KBM-7 (cell line): ENCODE results near the gene USP7.

Experiments
- DNase-seq: peaks from one replicate; pipeline ENCODE4 v3.0.0-alpha.2; 2015
- in situ Hi-C: fragments of 300-500 bp; cut with MboI; formaldehyde crosslinking; loops from 2 replicates; pipeline ENCODE4 v1.14.3; 2020; ENCODE audit warnings: low sequenced_read_pairs, low pct_unique_long_range_greater_than_20kb, mixed read lengths

USP7 gene

DNA sequence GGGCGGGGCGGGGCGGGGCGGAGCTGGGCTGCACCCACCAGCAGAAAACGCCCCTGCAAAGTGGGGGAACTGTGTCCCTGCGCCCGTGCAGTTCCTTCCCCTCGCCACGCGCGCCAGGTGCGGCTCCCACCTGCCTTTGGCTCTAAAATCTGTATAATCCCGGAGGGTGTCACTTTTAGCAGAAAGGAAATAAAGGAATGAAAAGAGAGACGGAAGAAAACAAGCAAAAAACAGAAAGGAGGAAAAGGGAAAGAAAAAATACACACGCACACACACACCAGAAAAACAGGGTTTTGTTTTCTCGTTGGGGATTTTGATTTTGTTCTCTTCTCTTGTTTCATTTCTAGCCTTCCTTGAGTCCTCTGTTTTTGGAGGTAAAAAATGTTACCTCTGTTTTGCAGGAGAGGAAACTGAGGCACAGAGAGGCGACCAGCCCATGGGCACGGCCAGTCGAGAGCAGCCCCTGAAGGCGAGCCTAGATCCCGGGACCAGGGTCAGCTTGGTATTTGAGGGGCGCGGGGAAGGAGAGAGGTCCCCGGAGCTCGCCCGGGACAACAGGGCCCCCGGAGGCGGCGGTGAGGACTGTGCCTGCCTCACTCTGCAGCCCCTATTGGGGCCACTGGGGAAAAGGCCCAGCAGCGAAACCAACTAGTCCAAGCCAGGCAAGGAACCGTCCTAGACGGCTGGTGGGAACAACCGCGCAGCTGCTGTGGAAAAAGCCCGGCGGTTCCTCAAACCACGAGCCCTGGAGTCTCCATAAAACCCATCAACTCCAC, 94.3 kb downstream of the USP7 start:
- in situ Hi-C loops, result no loop called here
- DNase-seq, result peak; percentile 35

DNA sequence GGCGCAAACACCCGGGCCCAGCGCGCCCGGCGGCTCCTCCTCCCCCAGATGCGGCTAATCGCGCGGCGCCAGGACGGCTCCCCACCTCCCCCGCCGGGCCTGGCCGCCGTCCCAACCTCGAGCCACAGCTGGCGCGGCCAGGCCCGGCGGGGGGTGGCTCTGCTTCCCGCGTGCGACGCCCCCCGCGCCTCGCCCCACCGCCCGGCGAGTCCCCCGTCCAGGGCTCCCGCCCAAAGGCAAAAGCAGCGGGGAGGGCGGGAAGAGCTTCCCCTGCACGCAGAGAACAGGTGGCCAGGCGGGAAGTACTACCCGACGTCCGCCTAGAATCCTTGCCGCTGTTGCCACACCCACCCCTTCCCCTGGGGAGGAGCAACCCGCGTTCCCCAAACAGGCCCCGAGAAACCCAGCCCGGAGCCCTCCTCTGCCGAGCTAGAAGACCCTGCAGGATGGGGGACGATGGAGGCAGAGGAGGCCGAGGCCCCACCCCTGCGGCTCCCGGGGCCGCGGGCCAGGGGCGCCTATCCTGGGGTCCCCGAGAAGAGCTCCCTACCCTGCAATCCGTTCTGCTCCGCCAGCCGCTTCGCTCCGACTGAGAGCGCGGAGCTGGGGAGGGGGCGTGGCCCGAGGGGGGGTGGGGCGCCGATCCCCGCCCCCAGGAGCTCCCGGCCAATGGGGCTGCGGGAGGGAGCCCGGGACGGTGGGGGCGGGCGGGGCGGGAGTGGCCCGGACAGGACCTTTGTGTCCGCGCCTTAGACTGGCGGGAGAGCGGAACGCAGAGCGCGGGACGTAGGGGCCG, 95.1 kb downstream of the USP7 start, which contains the start of gene CARHSP1:
Gene CARHSP1, minus strand, starts transcription at position 591 of the 796 bp plus-strand sequence. CDS start 9,678 bp downstream, outside the sequence.
- peak; percentile 94 for DNase-seq
- in situ Hi-C loops, result no loop called here

DNA sequence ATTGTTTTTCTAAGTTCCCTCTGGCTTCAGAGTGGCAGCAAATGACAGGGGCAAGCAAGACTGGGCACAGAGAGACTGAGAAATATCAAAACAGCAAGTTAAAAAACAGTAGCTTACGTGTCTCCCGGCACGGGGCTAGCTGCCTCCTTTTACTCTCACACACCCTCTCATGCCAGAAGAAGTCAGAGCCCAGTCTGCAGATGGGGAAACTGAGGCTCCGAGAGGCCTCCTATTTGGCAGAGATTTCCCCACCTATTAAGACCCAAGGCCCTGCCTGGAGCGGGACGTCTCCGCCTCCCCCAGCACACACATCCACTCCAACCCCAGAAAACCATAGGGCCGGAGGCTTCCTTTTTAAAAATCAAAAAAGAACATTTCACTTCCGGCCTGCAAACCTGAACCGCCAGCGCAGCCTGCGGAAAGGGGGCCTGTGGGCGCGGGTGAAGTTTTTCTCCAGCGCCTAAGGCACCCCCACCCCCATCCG, 95.7 kb downstream of the USP7 start:
- in situ Hi-C loops, result no loop called here
- no peak for DNase-seq

DNA sequence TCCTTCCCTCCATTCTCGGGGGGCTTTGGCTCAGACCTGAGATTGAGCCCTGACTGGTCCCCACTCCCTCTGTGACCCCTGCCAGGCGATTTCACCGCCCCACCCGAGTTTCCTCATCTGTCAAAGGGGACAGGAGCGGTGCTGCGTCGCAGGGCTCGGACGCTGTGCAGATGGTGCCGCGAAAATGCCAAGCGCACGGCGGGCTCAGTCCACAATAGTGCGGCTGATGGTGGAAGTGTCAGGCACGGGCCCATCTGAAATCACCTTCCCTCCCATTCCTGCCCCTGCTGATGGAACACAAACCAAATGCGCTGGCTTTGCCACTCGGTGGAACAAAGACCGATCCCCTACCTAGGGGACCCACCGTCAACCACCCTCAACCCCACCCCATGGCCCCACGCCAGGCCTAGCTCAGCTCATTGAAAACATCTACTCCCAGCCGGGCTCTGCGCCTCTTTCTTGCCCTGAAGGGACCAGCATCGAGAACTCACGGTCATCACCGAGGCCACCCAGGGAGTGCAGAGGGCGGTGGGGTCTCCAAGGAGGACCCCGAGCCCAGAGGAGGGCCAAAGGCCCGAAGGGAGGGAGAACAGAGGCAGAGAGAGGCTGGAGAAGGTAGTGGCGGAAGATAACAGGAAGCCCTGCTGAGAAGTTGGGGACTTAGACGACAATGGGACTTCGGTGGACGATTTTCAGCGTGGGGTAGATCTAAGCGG, 96.3 kb downstream of the USP7 start:
- in situ Hi-C loops, result no loop called here
- no peak for DNase-seq

DNA sequence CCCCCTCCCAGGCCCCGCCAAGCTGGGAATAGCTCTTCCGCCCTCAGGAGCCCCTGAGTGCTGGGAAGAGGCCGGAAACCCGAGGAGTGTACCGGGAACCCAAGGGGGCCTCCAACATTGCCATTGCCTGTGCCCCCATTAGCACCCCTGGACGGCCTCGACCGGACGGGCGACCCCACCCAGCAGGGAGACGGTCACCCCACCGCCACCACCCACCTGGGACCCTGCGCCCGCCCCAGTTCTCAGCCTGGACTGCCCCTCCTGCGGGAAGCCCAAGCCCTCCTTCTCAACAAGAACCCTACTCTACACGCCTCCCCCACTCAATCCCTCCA, 96.9 kb downstream of the USP7 start:
- in situ Hi-C loops, result no loop called here

DNA sequence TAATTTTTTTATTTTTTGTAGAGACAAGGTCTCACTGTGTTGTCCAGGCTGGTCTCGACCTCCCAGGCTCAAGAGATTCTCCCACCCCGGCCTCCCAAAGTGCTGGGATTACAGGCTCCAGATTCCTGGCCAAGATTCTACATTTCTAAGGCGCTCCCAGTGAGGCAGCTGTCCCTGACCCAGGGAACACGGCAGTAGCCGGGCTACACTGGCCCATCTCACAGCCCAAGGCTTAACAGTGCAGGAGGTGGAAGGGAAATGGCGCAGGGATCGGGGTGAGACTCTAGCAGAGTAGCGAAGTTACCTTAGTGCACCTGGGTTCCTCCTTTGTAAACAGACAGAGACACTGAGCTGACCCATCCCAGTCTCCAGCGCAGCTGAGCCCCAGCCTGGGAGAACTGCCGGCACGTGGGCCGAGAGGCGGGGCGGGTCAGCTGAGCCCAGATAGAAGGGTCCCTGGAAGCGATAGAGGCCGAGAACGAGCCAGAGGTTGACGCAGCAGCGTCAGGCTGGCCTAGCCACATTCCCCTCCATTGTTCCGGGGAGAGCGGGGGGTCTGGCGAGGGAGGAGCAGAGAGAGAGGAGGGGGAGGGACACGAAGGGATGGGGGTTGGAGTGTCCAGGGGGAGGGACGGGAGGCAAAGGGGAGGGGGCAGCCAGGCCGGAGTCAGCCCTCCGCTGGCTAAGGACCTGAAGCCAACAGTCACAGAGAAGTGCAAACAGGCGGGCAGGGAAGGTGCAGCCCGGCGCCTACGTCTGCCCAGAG, 97.4 kb downstream of the USP7 start:
- in situ Hi-C loops, result no loop called here
- DNase-seq, result no peak

More for the DNA sequence above, 96.9 kb downstream of the USP7 start:
- no peak for DNase-seq

DNA sequence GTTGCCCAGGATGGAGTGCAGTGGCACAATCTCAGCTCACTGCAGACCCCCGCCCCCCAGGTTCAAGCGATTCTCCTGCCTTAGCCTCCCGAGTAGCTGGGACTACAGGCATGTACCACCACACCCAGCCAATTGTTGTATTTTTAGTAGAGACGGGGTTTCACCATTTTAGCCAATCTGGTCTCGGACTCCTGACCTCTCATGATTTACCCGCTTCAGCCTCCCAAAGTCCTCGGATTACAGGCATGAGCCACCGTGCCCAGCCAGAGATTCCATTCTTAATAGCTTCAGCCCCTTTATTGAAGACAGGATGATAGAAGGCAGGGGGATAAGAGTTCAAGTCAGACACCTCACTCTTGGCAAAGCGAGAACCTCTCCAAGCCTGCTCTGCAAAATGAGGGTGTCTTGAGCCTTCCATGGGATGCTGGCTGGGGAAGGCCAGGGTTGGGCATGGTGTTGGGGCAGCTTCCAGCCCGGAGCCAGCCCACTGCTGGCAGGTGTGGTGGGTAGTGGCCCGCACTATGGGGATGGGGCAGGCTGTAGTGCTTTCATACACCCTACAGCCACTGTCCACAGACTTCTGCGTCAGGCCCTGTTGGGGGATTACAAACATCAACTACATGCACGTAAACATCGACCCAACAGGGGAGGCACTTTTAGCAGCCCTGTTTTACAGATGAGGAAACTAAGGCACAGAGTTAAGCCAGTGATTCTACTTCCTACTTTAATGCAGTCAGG, 98.4 kb downstream of the USP7 start:
- DNase-seq, result no peak
- in situ Hi-C loops, result no loop called here

DNA sequence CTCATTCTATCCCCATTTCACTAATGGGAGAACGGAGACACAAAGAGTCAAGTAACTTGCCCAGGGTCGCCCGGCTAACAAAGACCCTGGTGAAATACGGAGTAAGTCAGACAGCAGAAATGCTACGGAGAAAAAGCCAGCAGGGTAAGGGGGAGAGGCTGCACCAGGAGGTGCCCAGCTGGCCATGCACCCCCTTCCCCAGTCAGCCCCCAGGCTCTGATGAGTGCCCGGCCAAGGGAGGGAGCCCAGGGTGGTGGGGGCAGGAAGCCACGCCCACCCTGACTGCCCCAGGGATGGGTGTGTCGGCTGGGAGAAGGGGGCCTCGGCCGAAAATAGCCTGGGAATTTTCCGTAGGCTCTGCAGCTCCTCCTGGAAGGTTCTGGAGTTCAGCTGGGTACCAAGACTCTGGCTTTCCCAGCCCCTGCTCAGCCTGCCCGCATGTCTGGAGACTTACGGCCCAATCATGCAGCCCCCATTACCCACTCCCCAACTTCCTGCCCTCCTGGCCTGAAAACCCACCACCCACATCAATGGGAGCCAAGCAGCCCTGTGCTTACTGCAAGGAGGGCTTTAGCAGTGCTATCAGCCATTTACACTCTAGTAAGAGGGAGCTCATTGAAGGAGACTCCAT, 99.1 kb downstream of the USP7 start:
- in situ Hi-C loops, result no loop called here
- DNase-seq, result no peak

DNA sequence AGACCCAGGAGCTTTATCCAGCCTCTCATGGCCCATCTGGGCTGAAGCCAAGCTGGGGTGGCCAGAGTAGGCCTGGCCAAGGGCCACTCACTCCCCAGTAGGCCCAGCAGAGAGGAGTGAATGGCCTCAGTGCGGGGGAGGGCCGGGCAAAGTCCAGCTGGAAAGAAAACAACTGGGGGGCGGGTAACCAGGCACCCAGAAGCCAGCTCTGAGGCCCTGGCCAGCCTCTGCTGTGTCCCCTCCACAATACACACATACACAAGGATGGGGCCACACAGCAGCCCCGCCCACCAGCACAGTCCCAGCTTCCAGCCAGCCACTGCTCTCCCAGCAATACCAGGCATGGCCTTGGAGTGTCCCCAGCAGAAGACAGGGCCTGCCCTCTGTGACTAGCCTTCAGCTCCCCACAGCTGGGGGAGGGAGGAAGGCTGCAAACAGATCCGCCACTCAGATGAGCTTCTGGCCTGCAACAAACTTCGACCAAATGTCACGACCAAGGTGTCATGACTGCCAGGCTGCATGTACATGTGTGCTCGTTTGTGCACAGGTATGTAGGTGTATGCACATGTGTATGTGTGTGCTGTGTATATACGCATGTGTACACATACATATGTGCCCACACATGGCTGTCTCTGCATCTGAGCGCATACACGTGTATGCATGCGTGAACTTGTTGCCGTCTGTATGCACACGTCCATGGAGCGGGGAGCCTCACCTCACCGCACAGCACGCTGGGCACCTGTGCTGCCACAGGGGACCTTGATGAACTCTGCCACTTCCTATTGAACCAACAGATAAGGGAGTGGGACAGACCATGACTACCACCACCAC, 99.9 kb downstream of the USP7 start:
- in situ Hi-C loops, result no loop called here
- DNase-seq, result peak; percentile 32

DNA sequence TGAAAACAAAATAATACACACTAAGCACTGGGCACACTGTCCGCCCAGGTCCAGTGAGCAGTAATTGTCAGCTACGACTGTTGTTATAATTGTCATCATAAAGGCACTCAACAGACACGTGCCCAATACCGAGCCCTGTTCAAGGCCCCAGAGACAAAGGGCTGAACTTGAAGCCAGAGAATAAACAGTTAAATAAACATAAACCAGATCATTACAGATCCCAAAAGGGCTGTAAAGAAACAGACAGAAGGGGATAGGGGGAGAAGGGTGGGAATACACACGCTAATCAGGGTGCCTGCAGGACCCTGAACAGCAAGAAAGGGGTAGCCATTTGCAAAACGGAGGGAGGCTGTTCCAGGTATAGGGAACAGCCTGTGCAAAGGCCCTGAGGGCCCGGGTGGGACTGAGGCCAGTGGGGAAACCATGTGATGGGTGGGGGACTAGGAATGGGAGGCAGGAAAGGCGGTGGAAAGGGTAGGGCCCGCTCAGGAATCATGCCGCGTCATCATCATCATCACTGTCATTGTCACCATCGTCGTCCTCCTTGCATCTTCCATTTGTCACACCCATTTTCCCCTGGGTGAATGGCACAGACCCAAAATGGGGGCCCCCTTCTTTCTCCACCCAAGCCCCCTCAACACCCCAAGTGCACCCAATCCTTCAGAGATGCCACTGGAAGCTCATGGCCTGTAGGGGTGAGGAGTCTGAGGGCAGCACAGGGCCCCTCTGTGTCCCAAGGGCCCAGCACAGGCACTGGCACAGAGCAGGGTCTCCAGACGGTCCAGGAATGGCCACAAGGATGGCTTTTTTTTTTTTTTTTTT, 101.2 kb downstream of the USP7 start:
- in situ Hi-C loops, result no loop called here
- DNase-seq, result no peak

DNA sequence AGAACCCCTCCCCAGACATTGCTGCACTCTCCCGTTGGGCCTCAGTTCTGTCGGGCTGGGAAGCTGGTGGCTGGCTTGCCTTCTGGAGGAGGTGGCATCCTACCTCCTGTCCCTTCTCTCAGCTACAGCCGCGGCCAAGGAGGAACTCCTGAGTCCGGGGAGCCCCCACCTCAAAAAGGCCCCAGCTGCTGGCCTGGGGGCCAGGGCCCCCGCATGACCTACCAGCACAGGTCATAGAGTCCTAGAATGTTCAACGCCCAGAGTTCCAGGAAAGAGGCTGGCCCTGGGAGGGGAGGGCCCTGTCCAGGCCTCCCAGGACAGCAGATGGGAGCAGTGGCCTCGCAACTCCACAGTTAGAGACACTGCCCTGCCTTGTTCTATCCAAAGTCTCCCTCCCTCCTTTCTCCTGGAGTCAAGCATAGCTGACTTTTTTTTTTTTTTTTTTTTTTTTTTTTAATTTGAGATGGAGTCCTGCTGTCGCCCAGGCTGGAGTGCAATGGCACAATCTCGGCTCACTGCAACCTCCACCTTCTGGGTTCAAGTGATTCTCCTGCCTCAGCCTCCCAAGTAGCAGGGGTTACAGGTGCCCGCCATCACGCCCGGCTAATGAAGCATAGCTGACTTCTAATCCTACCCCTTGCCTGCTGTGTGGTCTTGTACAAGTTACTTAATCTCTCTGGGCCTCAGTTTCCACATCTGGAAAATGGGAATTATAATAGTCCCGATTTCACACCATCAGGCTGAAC, 102.0 kb downstream of the USP7 start:
- DNase-seq, result no peak
- in situ Hi-C loops, result no loop called here

DNA sequence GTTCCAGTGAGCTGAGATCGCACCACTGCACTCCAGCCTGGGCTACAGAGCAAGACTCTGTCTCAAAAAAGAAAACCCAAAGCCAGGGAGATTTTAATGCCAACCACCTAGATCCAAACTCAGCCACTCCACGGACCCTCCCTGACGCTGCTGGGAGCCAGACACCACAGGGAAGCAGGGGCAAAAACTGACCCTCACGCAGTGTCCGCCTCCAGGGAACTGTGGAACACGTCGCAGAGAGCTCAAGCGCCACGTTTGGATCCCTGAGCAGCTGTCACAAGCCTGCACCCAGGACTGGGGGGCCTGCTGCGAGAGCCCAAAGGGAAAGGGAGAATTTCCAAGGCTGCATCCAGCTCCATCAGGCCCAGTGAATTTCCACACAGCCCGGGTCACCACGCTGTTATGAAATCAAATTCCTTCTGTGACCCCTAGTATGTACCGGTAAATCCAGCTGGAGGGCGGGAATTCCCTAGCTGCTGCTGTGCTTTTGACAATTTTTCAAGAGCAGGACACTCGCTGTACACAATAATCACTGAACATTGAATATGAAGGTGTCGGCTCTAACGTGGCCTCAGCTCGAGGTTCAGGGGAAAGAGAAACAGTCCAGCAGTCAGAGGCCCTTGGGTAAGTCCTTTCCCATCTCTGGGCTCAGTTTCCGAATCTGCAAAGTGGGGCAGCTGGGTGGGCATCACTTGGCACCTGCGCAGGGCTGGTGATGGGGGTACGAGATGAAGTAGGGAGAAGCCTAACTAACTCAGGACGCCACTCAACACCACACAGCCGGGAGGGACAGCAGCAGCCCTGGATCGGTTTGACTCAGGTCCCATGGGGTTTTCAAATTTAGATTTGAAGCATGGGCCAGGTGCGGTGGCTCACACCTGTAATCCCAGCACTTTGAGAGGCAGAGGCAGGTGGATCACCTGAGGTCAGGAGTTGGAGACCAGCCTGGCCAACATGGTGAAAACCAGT, 103.5 kb downstream of the USP7 start:
- DNase-seq, result no peak
- in situ Hi-C loops, result no loop called here

DNA sequence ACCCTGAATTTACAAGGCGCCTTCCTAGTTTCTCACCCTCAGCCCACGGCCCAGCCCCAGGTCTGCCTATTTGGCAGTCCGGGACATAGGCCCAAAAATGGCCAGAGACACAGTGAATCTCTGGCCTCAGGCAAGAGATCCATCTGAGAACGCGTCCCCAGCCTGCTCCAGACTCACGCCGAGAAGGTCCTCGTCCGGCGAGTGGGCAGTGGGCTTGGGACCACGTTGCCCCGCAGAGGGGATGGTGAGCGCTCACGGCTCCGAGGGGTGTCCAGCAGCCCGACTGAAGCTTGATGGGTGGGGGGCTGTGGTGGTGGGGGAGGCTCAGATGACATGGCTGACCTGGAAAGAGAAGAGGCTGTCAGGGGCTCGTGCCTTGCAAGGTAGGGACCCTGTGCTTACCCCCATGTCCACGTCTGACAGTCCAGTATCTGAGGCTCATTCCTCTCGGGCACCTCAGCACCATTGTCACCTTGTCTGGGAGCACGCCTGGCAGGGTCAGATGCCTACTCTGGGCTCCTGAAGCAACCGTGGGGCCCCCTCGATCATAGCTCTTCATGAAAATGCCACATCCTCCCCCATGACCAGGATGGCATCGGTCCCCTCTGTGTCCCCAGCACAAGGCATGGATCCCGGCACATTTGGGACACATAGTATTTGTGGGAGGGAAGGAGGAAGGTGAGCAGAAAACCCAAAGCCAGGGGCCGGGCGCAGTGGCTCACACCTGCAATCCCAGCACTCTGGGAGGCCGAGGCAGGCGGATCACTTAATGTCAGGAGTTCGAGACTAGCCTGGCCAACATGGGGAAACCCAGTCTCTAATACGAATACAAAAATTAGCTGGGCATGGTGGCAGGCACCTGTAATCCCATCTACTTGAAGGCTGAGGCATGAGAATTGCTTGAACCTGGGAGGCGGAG, 104.5 kb downstream of the USP7 start:
- DNase-seq, result no peak
- in situ Hi-C loops, result no loop called here

DNA sequence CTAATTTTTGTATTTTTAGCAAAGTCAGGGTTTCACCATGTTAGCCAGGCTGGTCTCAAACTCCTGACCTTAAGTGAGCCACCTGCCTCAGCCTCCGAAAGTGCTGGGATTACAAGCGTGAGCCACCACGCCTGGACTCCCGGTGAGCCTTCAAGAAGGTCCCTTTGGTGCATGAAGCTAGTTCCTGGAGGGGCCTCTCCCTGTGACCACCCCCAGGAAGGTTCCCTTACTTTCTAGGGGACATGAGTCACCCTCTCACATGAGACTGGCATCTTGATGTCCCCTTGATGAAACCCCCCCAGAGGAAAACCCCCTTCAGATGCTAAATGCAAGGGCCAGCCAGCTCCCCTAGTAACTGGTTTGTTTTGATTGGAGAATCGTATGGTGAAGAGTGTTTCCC, 107.7 kb downstream of the USP7 start:
- no peak for DNase-seq
- in situ Hi-C loops, result no loop called here
